ENCODE results near the gene SPO11. TPM values are rescaled to one million over a fixed set of nuclear protein-coding genes. Genes with fewer than 3 reads are reported as not detected.
"Not testable (repeated sequence)": the region's sequence is repeated elsewhere in the genome, so short reads cannot be mapped to it uniquely, and the experiment has no call there.

SPO11 gene
- polyA plus RNA-seq, 3 donors = not detected

- DNase-seq (ENCODE audit: low read depth in 3 of 3, low spot score in 2 of 3) = no peak
These were observed 2.8 kb downstream of the SPO11 start for GRCh38 chr20:57332105-57333089.

- no peak for DNase-seq (ENCODE audit: low read depth in 3 of 3, low spot score in 2 of 3)
These were observed 5.8 kb downstream of the SPO11 start for GRCh38 chr20:57335392-57335791.

- DNase-seq (ENCODE audit: low read depth in 3 of 3, low spot score in 2 of 3) = no peak
These were observed 12.1 kb downstream of the SPO11 start for GRCh38 chr20:57341663-57342062.

GRCh38 chr20:57342829-57343228 lies 13.2 kb downstream of the SPO11 start:
- no peak for DNase-seq (ENCODE audit: low read depth in 3 of 3, low spot score in 2 of 3)

- DNase-seq (ENCODE audit: low read depth in 3 of 3, low spot score in 2 of 3) = peak in 2 of 3 donors; percentile 49 to 61
These were observed 16.9 kb downstream of the SPO11 start for GRCh38 chr20:57346477-57346876.

GRCh38 chr20:57347393-57347792 lies 17.8 kb downstream of the SPO11 start:
- DNase-seq (ENCODE audit: low read depth in 3 of 3, low spot score in 2 of 3) = no peak

GRCh38 chr20:57348200-57348921 lies 18.8 kb downstream of the SPO11 start:
- not testable (repeated sequence) for DNase-seq (ENCODE audit: low read depth in 3 of 3, low spot score in 2 of 3)

- DNase-seq (ENCODE audit: low read depth in 3 of 3, low spot score in 2 of 3) = not testable (repeated sequence)
These were observed 19.4 kb downstream of the SPO11 start for GRCh38 chr20:57348922-57349574.

GRCh38 chr20:57350081-57350710 lies 20.6 kb downstream of the SPO11 start:
- DNase-seq (ENCODE audit: low read depth in 3 of 3, low spot score in 2 of 3) = no peak

GRCh38 chr20:57350726-57351041 lies 21.1 kb downstream of the SPO11 start:
- DNase-seq (ENCODE audit: low read depth in 3 of 3, low spot score in 2 of 3) = not testable (repeated sequence)

GRCh38 chr20:57351042-57351783 lies 21.6 kb downstream of the SPO11 start, which contains the start of gene RAE1:
Gene RAE1 (plus strand): TSS chr20:57351255. CDS start chr20:57354039, 2,784 bp downstream.
- peak; percentile 85 to 89 (median 87) for DNase-seq (ENCODE audit: low read depth in 3 of 3, low spot score in 2 of 3)

GRCh38 chr20:57352305-57352704 lies 22.7 kb downstream of the SPO11 start:
- no peak for DNase-seq (ENCODE audit: low read depth in 3 of 3, low spot score in 2 of 3)

GRCh38 chr20:57353351-57353750 lies 23.7 kb downstream of the SPO11 start:
- no peak for DNase-seq (ENCODE audit: low read depth in 3 of 3, low spot score in 2 of 3)

GRCh38 chr20:57361517-57361916 lies 31.9 kb downstream of the SPO11 start:
- DNase-seq (ENCODE audit: low read depth in 3 of 3, low spot score in 2 of 3) = no peak

- no peak for DNase-seq (ENCODE audit: low read depth in 3 of 3, low spot score in 2 of 3)
These were observed 34.8 kb downstream of the SPO11 start for GRCh38 chr20:57364451-57364850.

- no peak for DNase-seq (ENCODE audit: low read depth in 3 of 3, low spot score in 2 of 3)
These were observed 40.0 kb downstream of the SPO11 start for GRCh38 chr20:57369596-57369995.

GRCh38 chr20:57370316-57370715 lies 40.7 kb downstream of the SPO11 start:
- DNase-seq (ENCODE audit: low read depth in 3 of 3, low spot score in 2 of 3) = no peak

- DNase-seq (ENCODE audit: low read depth in 3 of 3, low spot score in 2 of 3) = no peak
These were observed 41.8 kb downstream of the SPO11 start for GRCh38 chr20:57371363-57371762.

- no peak for DNase-seq (ENCODE audit: low read depth in 3 of 3, low spot score in 2 of 3)
These were observed 42.6 kb downstream of the SPO11 start for GRCh38 chr20:57372157-57372556.

Data from right renal cortex interstitium (tissue), 3 donors.